ENCODE results near the gene KIF21A. TPM values are rescaled to one million over a fixed set of nuclear protein-coding genes. Genes with fewer than 3 reads are reported as not detected.

Gene KIF21A
- total and polyA plus RNA-seq, 2 of the 13 experiments (the other 11 are each of a cell fraction or from before 2014, with no cell fraction given), result 20.6 to 39.7 TPM

GRCh38 chr12:39443081-39443928 is at the start of gene KIF21A (continued):
- TF ChIP-seq ZMYM3 (CRISPR knock-in tag; IDR thresholded peaks at IDR 0.05), result peak; percentile 42
- no peak for TF ChIP-seq ATF5 (CRISPR knock-in tag; IDR thresholded peaks at IDR 0.05; ENCODE audit: low read depth)
- TF ChIP-seq TEAD2 (CRISPR knock-in tag; IDR thresholded peaks at IDR 0.05), result no peak
- TF ChIP-seq SALL1 (CRISPR knock-in tag; IDR thresholded peaks at IDR 0.05), result peak; percentile 70
- TF ChIP-seq NFKB2 (CRISPR knock-in tag; IDR thresholded peaks at IDR 0.05; ENCODE audit: borderline replicate concordance), result 0 out of 2 replicates have a peak, but pooled peaks have one; percentile 54
- 0 out of 2 replicates have a peak, but pooled peaks have one; percentile 15 for TF ChIP-seq ZNF546 (CRISPR knock-in tag; conservative IDR thresholded peaks at IDR 0.05)
- TF ChIP-seq IKZF5 (CRISPR knock-in tag; IDR thresholded peaks at IDR 0.05), result peak; percentile 62; the same call in 1 of the 2 replicates
- TF ChIP-seq YEATS4 (CRISPR knock-in tag; IDR thresholded peaks at IDR 0.05; ENCODE audit: borderline replicate concordance), result peak; percentile 95
- peak; percentile 89 for TF ChIP-seq YY1 (IDR thresholded peaks at IDR 0.05; ENCODE audit: insufficient read depth, insufficient replicate concordance, low read depth, low read length)
- TF ChIP-seq ZNF788 (CRISPR knock-in tag; IDR thresholded peaks at IDR 0.05; ENCODE audit: borderline replicate concordance), result peak; percentile 10; the same call in 1 of the 2 replicates
- peak; percentile 40; the same call in 1 of the 2 replicates for TF ChIP-seq ZHX1 (CRISPR knock-in tag; IDR thresholded peaks at IDR 0.05; ENCODE audit: low read depth)
- TF ChIP-seq ZBTB1 (CRISPR knock-in tag; IDR thresholded peaks at IDR 0.05; ENCODE audit: borderline replicate concordance), result no peak
- no peak for TF ChIP-seq ZNF33B (CRISPR knock-in tag; IDR thresholded peaks at IDR 0.05)
- TF ChIP-seq ZKSCAN8 (CRISPR knock-in tag; IDR thresholded peaks at IDR 0.05; ENCODE audit: borderline replicate concordance), result peak; percentile 17; the same call in 1 of the 2 replicates
- peak; percentile 21 for TF ChIP-seq MEIS2 (CRISPR knock-in tag; IDR thresholded peaks at IDR 0.05)
- no peak; the same call in 1 of the 2 replicates for TF ChIP-seq ZNF691 (CRISPR knock-in tag; IDR thresholded peaks at IDR 0.05; ENCODE audit: borderline replicate concordance, low read depth)
- TF ChIP-seq GZF1 (CRISPR knock-in tag; IDR thresholded peaks at IDR 0.05), result no peak
- no peak; the same call in 1 of the 2 replicates for TF ChIP-seq BRD4 (CRISPR knock-in tag; IDR thresholded peaks at IDR 0.05)
- peak; percentile 58 for TF ChIP-seq CTCF (CRISPR knock-in tag; IDR thresholded peaks at IDR 0.05)
- peak; percentile 50 for TF ChIP-seq PITX1 (CRISPR knock-in tag; IDR thresholded peaks at IDR 0.05)
- TF ChIP-seq PCBP1 (IDR thresholded peaks at IDR 0.05; ENCODE audit: borderline replicate concordance, low read depth, low read length), result peak; percentile 87; the same call in 1 of the 2 replicates
